Activated T-cell treated with anti-CD3 and anti-CD28 coated beads, Interleukin-2, amount 50 U/mL, for 4 hours (primary cell): ENCODE data around the gene CD244. TPM values are rescaled to one million over a fixed set of nuclear protein-coding genes. Genes with fewer than 3 reads are reported as not detected.
"Not testable (repeated sequence)": the region's sequence is repeated elsewhere in the genome, so short reads cannot be mapped to it uniquely, and the experiment has no call there.

Source experiments
- ATAC-seq, 2 donors: fragments of 200-7000 bp; cut with Tn5 transposase; one replicate each; pipeline ENCODE4 v1.10.0; 2021
- DNase-seq: peaks from one replicate; pipeline ENCODE4 v3.0.0-alpha.2; 2020
- H3K27me3 Mint-ChIP-seq: one replicate; pipeline ENCODE4 v1.8.0; 2021; ENCODE audit warnings: low read depth, mixed read lengths
- H3K36me3 Mint-ChIP-seq: one replicate; pipeline ENCODE4 v1.8.0; 2022; ENCODE audit warnings: mixed read lengths; ENCODE audit not compliant: insufficient read depth
- H3K4me1 Mint-ChIP-seq: one replicate; pipeline ENCODE4 v1.8.0; 2021; ENCODE audit warnings: low read depth, mixed read lengths
- H3K4me3 Mint-ChIP-seq: one replicate; pipeline ENCODE4 v1.8.0; 2021; ENCODE audit warnings: mild to moderate bottlenecking, moderate library complexity, mixed read lengths
- H3K9me3 Mint-ChIP-seq: one replicate; pipeline ENCODE4 v1.8.0; 2021; ENCODE audit warnings: mixed read lengths
- total RNA-seq, 3 donors: library from RNA; stranded (reverse); gene quantifications; one replicate each; pipeline ENCODE4 v1.2.1, GENCODE V29; 2021

The CD244 gene
- under 1 TPM; 0.30 to 0.53 (median 0.38) TPM for total RNA-seq

GRCh38 chr1:160862203-160863060, at the start of gene CD244:
Gene CD244 (minus strand): TSS chr1:160862887. CDS start chr1:160862677, 210 bp downstream.
- DNase-seq (peak; percentile 37), ATAC-seq (peak; percentile 96 to 98)
- H3K9me3 Mint-ChIP-seq, result no peaks in the 10 kb centered on the region
- peaks cover 1% of the 10 kb centered on the region for H3K36me3 Mint-ChIP-seq
- no peaks in the 10 kb centered on the region for H3K27me3 Mint-ChIP-seq
- peaks cover 34% of the 10 kb centered on the region for H3K4me1 Mint-ChIP-seq
- H3K4me3 Mint-ChIP-seq, result peak within 1 kb of the TSS; percentile 73

- H3K9me3 Mint-ChIP-seq, result no peaks in the 10 kb centered on the region
- H3K36me3 Mint-ChIP-seq, result peaks cover 3% of the 10 kb centered on the region
- no peak overlapping the region for H3K4me3 Mint-ChIP-seq
- H3K4me1 Mint-ChIP-seq, result no peaks in the 10 kb centered on the region
- no peak for DNase-seq
- ATAC-seq, result no peak
- peaks cover 6% of the 10 kb centered on the region for H3K27me3 Mint-ChIP-seq
Measured at GRCh38 chr1:160911925-160912324, 49.2 kb upstream of the CD244 start.

- H3K4me3 Mint-ChIP-seq, result no peak overlapping the region
- no peak for ATAC-seq
- H3K36me3 Mint-ChIP-seq, result peaks cover 3% of the 10 kb centered on the region
- H3K4me1 Mint-ChIP-seq, result no peaks in the 10 kb centered on the region
- no peak for DNase-seq
- no peaks in the 10 kb centered on the region for H3K9me3 Mint-ChIP-seq
- H3K27me3 Mint-ChIP-seq, result peaks cover 6% of the 10 kb centered on the region
Measured at GRCh38 chr1:160911441-160911840, 48.8 kb upstream of the CD244 start.

GRCh38 chr1:160910170-160910750, 47.6 kb upstream of the CD244 start:
- Mint-ChIP-seq H3K27me3 (no peaks in the 10 kb centered on the region), H3K36me3 (no peaks in the 10 kb centered on the region), H3K9me3 (no peaks in the 10 kb centered on the region), H3K4me1 (no peaks in the 10 kb centered on the region), H3K4me3 (no peak overlapping the region)
- no peak for DNase-seq
- no peak for ATAC-seq

- Mint-ChIP-seq H3K9me3 (no peaks in the 10 kb centered on the region), H3K4me1 (no peaks in the 10 kb centered on the region), H3K27me3 (no peaks in the 10 kb centered on the region), H3K36me3 (no peaks in the 10 kb centered on the region), H3K4me3 (no peak overlapping the region)
- DNase-seq, result no peak
- ATAC-seq, result no peak
Measured at GRCh38 chr1:160907976-160908375, 45.3 kb upstream of the CD244 start.

GRCh38 chr1:160905617-160905989, 42.9 kb upstream of the CD244 start:
- Mint-ChIP-seq H3K36me3 (no peaks in the 10 kb centered on the region), H3K27me3 (no peaks in the 10 kb centered on the region), H3K9me3 (no peaks in the 10 kb centered on the region), H3K4me1 (no peaks in the 10 kb centered on the region), H3K4me3 (no peak overlapping the region)
- no peak for ATAC-seq
- DNase-seq, result no peak

- ATAC-seq, result no peak
- no peaks in the 10 kb centered on the region for H3K36me3 Mint-ChIP-seq
- H3K4me1 Mint-ChIP-seq, result no peaks in the 10 kb centered on the region
- H3K4me3 Mint-ChIP-seq, result no peak overlapping the region
- H3K9me3 Mint-ChIP-seq, result no peaks in the 10 kb centered on the region
- H3K27me3 Mint-ChIP-seq, result no peaks in the 10 kb centered on the region
- no peak for DNase-seq
Measured at GRCh38 chr1:160904783-160905616, 42.3 kb upstream of the CD244 start.

- H3K4me3 Mint-ChIP-seq, H3K9me3 Mint-ChIP-seq, ATAC-seq, H3K27me3 Mint-ChIP-seq, H3K36me3 Mint-ChIP-seq, DNase-seq, H3K4me1 Mint-ChIP-seq: not testable (repeated sequence)
Measured at GRCh38 chr1:160902251-160902650, 39.6 kb upstream of the CD244 start.

GRCh38 chr1:160901768-160902167, 39.1 kb upstream of the CD244 start:
- no peak overlapping the region for H3K4me3 Mint-ChIP-seq
- DNase-seq (no peak), ATAC-seq (no peak)
- no peaks in the 10 kb centered on the region for H3K36me3 Mint-ChIP-seq
- no peaks in the 10 kb centered on the region for H3K4me1 Mint-ChIP-seq
- no peaks in the 10 kb centered on the region for H3K9me3 Mint-ChIP-seq
- no peaks in the 10 kb centered on the region for H3K27me3 Mint-ChIP-seq

GRCh38 chr1:160900683-160901082, 38.0 kb upstream of the CD244 start:
- H3K36me3 Mint-ChIP-seq, ATAC-seq, H3K4me3 Mint-ChIP-seq, DNase-seq, H3K4me1 Mint-ChIP-seq, H3K27me3 Mint-ChIP-seq, H3K9me3 Mint-ChIP-seq: not testable (repeated sequence)

GRCh38 chr1:160894368-160895135, 31.9 kb upstream of the CD244 start:
- not testable (repeated sequence) for H3K9me3 Mint-ChIP-seq, H3K4me3 Mint-ChIP-seq, ATAC-seq, H3K36me3 Mint-ChIP-seq, H3K4me1 Mint-ChIP-seq, DNase-seq
- H3K27me3 Mint-ChIP-seq, result peaks cover 15% of the 10 kb centered on the region

- ATAC-seq (no peak), DNase-seq (no peak)
- Mint-ChIP-seq H3K9me3 (no peaks in the 10 kb centered on the region), H3K36me3 (no peaks in the 10 kb centered on the region), H3K27me3 (peaks cover 17% of the 10 kb centered on the region), H3K4me1 (no peaks in the 10 kb centered on the region), H3K4me3 (no peak overlapping the region)
Measured at GRCh38 chr1:160891474-160891873, 28.8 kb upstream of the CD244 start.

GRCh38 chr1:160888926-160889325, 26.2 kb upstream of the CD244 start:
- Mint-ChIP-seq H3K9me3 (no peaks in the 10 kb centered on the region), H3K36me3 (no peaks in the 10 kb centered on the region)

GRCh38 chr1:160887071-160887470, 24.4 kb upstream of the CD244 start:
- no peak for ATAC-seq

More at GRCh38 chr1:160888926-160889325, 26.2 kb upstream of the CD244 start:
- Mint-ChIP-seq H3K4me3 (no peak overlapping the region), H3K4me1 (no peaks in the 10 kb centered on the region), H3K27me3 (peaks cover 16% of the 10 kb centered on the region)
- ATAC-seq (no peak), DNase-seq (no peak)

More at GRCh38 chr1:160887071-160887470, 24.4 kb upstream of the CD244 start:
- Mint-ChIP-seq H3K4me1 (no peaks in the 10 kb centered on the region), H3K9me3 (no peaks in the 10 kb centered on the region), H3K27me3 (peaks cover 12% of the 10 kb centered on the region), H3K4me3 (no peak overlapping the region), H3K36me3 (no peaks in the 10 kb centered on the region)
- no peak for DNase-seq
